Adipocyte (in vitro differentiated cells): ENCODE results near the gene MAEA.

Source experiments
- DNase-seq: peaks from one replicate; pipeline ENCODE4 v3.0.0-alpha.2; 2015; ENCODE audit warnings: low read depth
- H3K27me3 ChIP-seq: replicated peaks from 2 replicates; pipeline ENCODE4 v1.7.0; 2013; ENCODE audit warnings: mild to moderate bottlenecking, low read length, moderate library complexity; ENCODE audit not compliant: control insufficient read depth, insufficient read depth
- H3K36me3 ChIP-seq: 2 replicates; pipeline ENCODE4 v1.7.0; 2013; ENCODE audit warnings: low read length, mild to moderate bottlenecking, moderate library complexity; ENCODE audit not compliant: control insufficient read depth, insufficient read depth, severe bottlenecking
- H3K4me1 ChIP-seq: 2 replicates; pipeline ENCODE4 v1.7.0; 2013; ENCODE audit warnings: mild to moderate bottlenecking, low read length, moderate library complexity; ENCODE audit not compliant: control insufficient read depth, insufficient read depth
- H3K4me3 ChIP-seq: 2 replicates; pipeline ENCODE4 v1.7.0; 2013; ENCODE audit warnings: mild to moderate bottlenecking, low read length, moderate library complexity
- H3K9ac ChIP-seq: 2 replicates; pipeline ENCODE4 v1.7.0; 2013; ENCODE audit warnings: mild to moderate bottlenecking, low read length, moderate library complexity
- H3K9me3 ChIP-seq: 2 replicates; pipeline ENCODE4 v1.7.0; 2013; ENCODE audit warnings: mild to moderate bottlenecking, low read length, moderate library complexity; ENCODE audit not compliant: control insufficient read depth

The MAEA gene

GRCh38 chr4:1383728-1384591, 94.3 kb downstream of the MAEA start:
- Histone ChIP-seq H3K4me1 (no peaks in the 10 kb centered on the region), H3K4me3 (no peak overlapping the region), H3K9ac (no peak overlapping the region), H3K36me3 (peaks cover 40% of the 10 kb centered on the region), H3K27me3 (no peaks in the 10 kb centered on the region), H3K9me3 (peaks cover 9% of the 10 kb centered on the region)
- no peak for DNase-seq

GRCh38 chr4:1384675-1385372, 95.1 kb downstream of the MAEA start:
- peaks cover 12% of the 10 kb centered on the region for H3K9me3 ChIP-seq
- H3K9ac ChIP-seq: no peak overlapping the region
- no peaks in the 10 kb centered on the region for H3K27me3 ChIP-seq
- no peak for DNase-seq
- H3K4me1 ChIP-seq: no peaks in the 10 kb centered on the region
- H3K36me3 ChIP-seq: peaks cover 42% of the 10 kb centered on the region
- no peak overlapping the region for H3K4me3 ChIP-seq

DNA sequence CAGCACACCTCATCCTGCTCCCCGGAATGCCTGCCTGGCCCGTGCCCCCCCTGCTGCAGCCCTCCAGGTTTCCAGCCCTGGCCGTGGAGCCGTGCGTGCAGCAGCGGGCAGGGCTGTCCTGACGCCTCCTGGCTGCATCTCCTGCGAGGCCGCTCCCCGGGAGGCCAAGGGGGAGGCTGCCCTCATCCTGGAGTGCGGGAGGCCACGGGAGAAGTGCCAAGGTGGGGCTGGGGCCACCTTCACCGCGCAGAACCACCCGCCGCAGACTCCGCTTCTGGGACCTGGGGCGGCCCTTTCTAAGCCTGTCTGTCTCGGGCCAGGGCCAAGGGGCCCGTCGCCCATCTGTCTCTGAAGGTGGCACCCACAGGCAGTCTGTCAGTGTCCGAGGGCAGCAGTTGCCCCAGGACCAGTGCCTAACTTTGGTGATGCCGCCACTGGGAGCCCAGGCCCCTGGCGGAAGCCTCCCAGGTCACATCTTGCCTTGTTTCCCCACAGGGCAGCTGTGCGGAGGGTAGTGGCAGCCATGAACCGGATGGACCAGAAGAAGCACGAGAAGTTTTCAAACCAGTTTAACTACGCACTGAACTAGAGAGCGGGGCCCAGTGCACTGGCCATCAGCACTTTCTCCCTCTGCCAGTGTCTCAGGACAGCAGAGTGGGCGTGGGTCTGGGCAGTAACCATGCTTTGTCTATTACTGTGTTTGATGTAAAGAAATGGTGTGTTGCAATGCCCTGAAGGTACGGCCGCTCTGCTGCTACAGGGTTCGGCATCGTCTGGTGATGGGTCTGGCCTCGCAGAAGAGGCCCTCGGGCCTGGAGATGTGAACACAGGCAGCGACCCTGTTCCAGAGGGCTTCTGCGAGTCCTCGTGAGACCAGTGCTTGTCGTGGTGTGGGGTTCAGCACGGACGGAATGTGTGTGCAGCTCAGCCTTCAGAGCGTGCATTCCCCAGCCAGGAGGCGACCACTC, 96.0 kb downstream of the MAEA start:
- peaks cover 42% of the 10 kb centered on the region for H3K36me3 ChIP-seq
- no peaks in the 10 kb centered on the region for H3K4me1 ChIP-seq
- DNase-seq: no peak
- H3K4me3 ChIP-seq: no peak overlapping the region
- H3K9ac ChIP-seq: no peak overlapping the region
- H3K9me3 ChIP-seq: peaks cover 12% of the 10 kb centered on the region
- H3K27me3 ChIP-seq: no peaks in the 10 kb centered on the region
